ENCODE results near the gene KIF26B. TPM values are rescaled to one million over a fixed set of nuclear protein-coding genes. Genes with fewer than 3 reads are reported as not detected.
"Not testable (repeated sequence)": the region's sequence is repeated elsewhere in the genome, so short reads cannot be mapped to it uniquely, and the experiment has no call there.

KIF26B gene
- total RNA-seq, 2 donors from 2014 or later: 0.12 to 0.13 TPM

- intact Hi-C loops (cut with DNase I); DNase-seq; ATAC-seq: not testable (repeated sequence)
These were observed 204.4 kb downstream of the KIF26B start for GRCh38 chr1:245359101-245359680.

GRCh38 chr1:245361065-245361464 lies 206.3 kb downstream of the KIF26B start:
- intact Hi-C loops (cut with DNase I): no loop called here
- no peak for DNase-seq
- ATAC-seq: no peak

GRCh38 chr1:245361951-245362350 lies 207.2 kb downstream of the KIF26B start:
- no peak for ATAC-seq
- DNase-seq: no peak
- intact Hi-C loops (cut with DNase I): no loop called here

- ATAC-seq (no peak), DNase-seq (no peak)
- intact Hi-C loops (cut with DNase I): no loop called here
These were observed 208.8 kb downstream of the KIF26B start for GRCh38 chr1:245363461-245364200.

- intact Hi-C loops (cut with DNase I): no loop called here
- no peak for ATAC-seq
- no peak for DNase-seq
These were observed 210.6 kb downstream of the KIF26B start for GRCh38 chr1:245365095-245366020.

GRCh38 chr1:245366886-245367285 lies 212.1 kb downstream of the KIF26B start:
- DNase-seq: no peak
- intact Hi-C loops (cut with DNase I): no loop called here
- ATAC-seq: no peak

- ATAC-seq (no peak), DNase-seq (no peak)
- intact Hi-C loops (cut with DNase I): no loop called here
These were observed 215.5 kb downstream of the KIF26B start for GRCh38 chr1:245370175-245370825.

- intact Hi-C loops (cut with DNase I): no loop called here
- ATAC-seq (peak; percentile 38 to 43), DNase-seq (no peak)
These were observed 216.3 kb downstream of the KIF26B start for GRCh38 chr1:245370905-245371581.

GRCh38 chr1:245373131-245373530 lies 218.3 kb downstream of the KIF26B start:
- no peak for ATAC-seq

GRCh38 chr1:245375789-245376460 lies 221.1 kb downstream of the KIF26B start:
- intact Hi-C loops (cut with DNase I): no loop called here
- ATAC-seq (no peak), DNase-seq (no peak)

More at GRCh38 chr1:245373131-245373530, 218.3 kb downstream of the KIF26B start:
- intact Hi-C loops (cut with DNase I): no loop called here
- DNase-seq: no peak

- no peak for ATAC-seq
- intact Hi-C loops (cut with DNase I): no loop called here
- DNase-seq: no peak
These were observed 223.1 kb downstream of the KIF26B start for GRCh38 chr1:245377854-245378253.

- intact Hi-C loops (cut with DNase I): no loop called here
- ATAC-seq (no peak), DNase-seq (no peak)
These were observed 223.5 kb downstream of the KIF26B start for GRCh38 chr1:245378311-245378722.

- intact Hi-C loops (cut with DNase I): no loop called here
- no peak for DNase-seq
- no peak for ATAC-seq
These were observed 224.0 kb downstream of the KIF26B start for GRCh38 chr1:245378745-245379144.

- ATAC-seq (no peak), DNase-seq (no peak)
- intact Hi-C loops (cut with DNase I): loop anchor here in 1 of 2 donors (10.0 kb wide), 1 partner anchor 226 kb away; the partner anchor contains the start of gene KIF26B
These were observed 226.2 kb downstream of the KIF26B start for GRCh38 chr1:245380790-245381535.

GRCh38 chr1:245382981-245383380 lies 228.2 kb downstream of the KIF26B start:
- intact Hi-C loops (cut with DNase I): loop anchor here in 1 of 2 donors (10.0 kb wide), 1 partner anchor 228 kb away; the partner anchor contains the start of gene KIF26B
- DNase-seq (no peak), ATAC-seq (no peak)

- intact Hi-C loops (cut with DNase I): loop anchor here in 1 of 2 donors (10.0 kb wide), 1 partner anchor 229 kb away; the partner anchor contains the start of gene KIF26B
- no peak for ATAC-seq
These were observed 228.9 kb downstream of the KIF26B start for GRCh38 chr1:245383396-245384330.

More at GRCh38 chr1:245383396-245384330, 228.9 kb downstream of the KIF26B start:
- DNase-seq: no peak
